Hepatocyte (in vitro differentiated cells): ENCODE data around the gene KIAA1217. TPM values are rescaled to one million over a fixed set of nuclear protein-coding genes. Genes with fewer than 3 reads are reported as not detected.

Experiments used
- DNase-seq: peaks from one replicate; pipeline ENCODE4 v3.0.0-alpha.2; 2016; ENCODE audit warnings: low spot score
- H2AFZ ChIP-seq: fragments of 200-600 bp; sonication (generic); 2 replicates; pipeline ENCODE4 v1.6.0; 2016; ENCODE audit warnings: antibody characterized with exemption, mild to moderate bottlenecking
- H3K27ac ChIP-seq: fragments of 200-600 bp; sonication (generic); 2 replicates; pipeline ENCODE4 v1.5.1; 2016; ENCODE audit warnings: mild to moderate bottlenecking
- H3K27me3 ChIP-seq: fragments of 200-600 bp; sonication (generic); 2 replicates; pipeline ENCODE4 v1.6.1; 2016
- H3K36me3 ChIP-seq: fragments of 200-600 bp; sonication (generic); replicated peaks from 2 replicates; pipeline ENCODE4 v1.5.1; 2016; ENCODE audit warnings: low read depth; ENCODE audit not compliant: insufficient read depth
- H3K4me1 ChIP-seq: fragments of 200-600 bp; sonication (generic); 2 replicates; pipeline ENCODE4 v1.5.1; 2016; ENCODE audit warnings: mild to moderate bottlenecking, moderate library complexity; ENCODE audit not compliant: insufficient read depth
- H3K4me2 ChIP-seq: fragments of 200-600 bp; sonication (generic); 2 replicates; pipeline ENCODE4 v1.6.0; 2016
- H3K4me3 ChIP-seq: fragments of 200-600 bp; sonication (generic); 2 replicates; pipeline ENCODE4 v1.5.1; 2016; ENCODE audit warnings: mild to moderate bottlenecking
- H3K79me2 ChIP-seq: fragments of 200-600 bp; sonication (generic); 2 replicates; pipeline ENCODE4 v1.6.0; 2017; ENCODE audit warnings: mild to moderate bottlenecking
- H3K9me2 ChIP-seq: fragments of 200-600 bp; sonication (generic); replicated peaks from 2 replicates; pipeline ENCODE4 v1.6.0; 2017; ENCODE audit warnings: mild to moderate bottlenecking; ENCODE audit not compliant: insufficient read depth
- H3K9me3 ChIP-seq: fragments of 200-600 bp; sonication (generic); 2 replicates; pipeline ENCODE4 v1.5.1; 2016; ENCODE audit warnings: low read depth, mild to moderate bottlenecking
- H4K20me1 ChIP-seq: fragments of 200-600 bp; sonication (generic); 2 replicates; pipeline ENCODE4 v1.6.0; 2016; ENCODE audit warnings: mild to moderate bottlenecking; ENCODE audit not compliant: insufficient read depth, poor library complexity, severe bottlenecking
- EZH2 ChIP-seq: fragments of 200-600 bp; sonication (generic); IDR thresholded peaks from 2 replicates; pipeline ENCODE4 v1.6.1; 2016; ENCODE audit warnings: antibody characterized with exemption, mild to moderate bottlenecking, borderline replicate concordance
- EZH2phosphoT487 ChIP-seq: fragments of 200-600 bp; sonication (generic); IDR thresholded peaks from one replicate; pipeline ENCODE4 v1.6.1; 2018; ENCODE audit warnings: antibody characterized with exemption, mild to moderate bottlenecking, low read depth, moderate library complexity; ENCODE audit not compliant: unreplicated experiment, severe bottlenecking
- WGBS: methylation state at CpG from one replicate; pipeline ENCODE4 v1.1.6; 2016; ENCODE audit warnings: low lambda C conversion rate; ENCODE audit errors: missing lambda C conversion rate; 5-methylcytosine and 5-hydroxymethylcytosine counted together
- polyA plus RNA-seq: library from polyadenylated mRNA; unstranded; fragments of >200 nt; fragmentation: Nextera tagmentation; extraction: Ambion mirVana; gene quantifications from 2 replicates; pipeline ENCODE4 v1.2.1, GENCODE V29; 2016
- total RNA-seq: library from RNA; depleted of rRNA; stranded (reverse); fragments of >200 nt; gene quantifications from 2 replicates; pipeline ENCODE4 v1.2.3, GENCODE V29; 2014
- TF ChIP-seq, protein P1 (sequence below): fragments of 200-600 bp; sonication (generic); IDR thresholded peaks from 2 replicates; pipeline ENCODE4 v1.5.1; 2016; ENCODE audit warnings: antibody characterized with exemption, mild to moderate bottlenecking; ENCODE audit not compliant: poor library complexity

The KIAA1217 gene
- total and polyA plus RNA-seq, 2 experiments from 2014 or later, result 31.6 to 33.2 TPM

DNA sequence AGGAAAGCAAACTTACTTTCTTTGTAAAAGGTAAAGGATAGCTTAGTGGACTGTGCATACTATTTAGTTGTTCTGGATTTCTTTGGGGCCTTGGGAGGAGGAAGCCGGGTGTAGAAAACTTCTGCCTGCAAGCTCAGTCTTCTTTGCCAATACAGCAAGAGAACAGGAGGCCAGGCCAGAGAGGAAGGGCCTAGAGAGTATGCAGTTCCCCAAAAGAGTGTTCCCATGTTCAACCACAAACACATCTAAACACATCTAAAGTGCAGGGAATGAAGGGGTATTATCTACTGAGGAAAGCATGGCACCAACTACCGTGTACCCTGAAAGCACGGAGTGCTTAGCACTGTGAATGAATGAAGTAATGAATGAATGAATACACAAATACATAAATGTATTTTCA is 11.0 kb downstream of the KIAA1217 start:
- no peak overlapping the region for H3K27ac ChIP-seq
- TF ChIP-seq EZH2phosphoT487, result no peak
- no peak for TF ChIP-seq EZH2
- no peak overlapping the region for H3K4me2 ChIP-seq
- H3K9me3 ChIP-seq, result no peaks in the 10 kb centered on the region
- no peak for DNase-seq
- peaks cover 2% of the 10 kb centered on the region for H4K20me1 ChIP-seq
- no peaks in the 10 kb centered on the region for H3K9me2 ChIP-seq
- peaks cover 14% of the 10 kb centered on the region for H3K4me1 ChIP-seq
- 98% methylated on average over 3 of the region's 3 CpGs for WGBS
- H2AFZ ChIP-seq, result no peak overlapping the region
- no peaks in the 10 kb centered on the region for H3K27me3 ChIP-seq
- no peak overlapping the region for H3K4me3 ChIP-seq
- no peaks in the 10 kb centered on the region for H3K36me3 ChIP-seq
- peaks cover 48% of the 10 kb centered on the region for H3K79me2 ChIP-seq

DNA sequence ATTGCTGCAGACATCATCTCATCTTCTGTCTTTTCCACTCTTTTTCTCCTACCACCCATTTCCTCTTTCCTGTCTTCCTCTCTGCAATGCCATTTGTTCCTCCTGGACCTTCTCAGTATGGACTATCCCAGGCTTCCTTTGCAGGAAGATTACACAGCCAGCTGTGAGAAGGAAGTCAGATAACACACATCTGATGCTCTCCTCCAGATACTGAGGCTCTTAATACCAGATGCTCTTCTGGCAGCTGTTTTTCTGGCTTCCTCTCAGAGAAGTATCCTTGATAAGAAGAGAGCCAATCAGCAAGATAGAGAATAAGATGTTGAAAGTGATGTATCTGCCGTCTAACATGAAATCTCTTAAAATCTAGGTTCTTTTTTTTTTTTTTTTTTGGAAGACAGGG is 14.4 kb downstream of the KIAA1217 start:
- WGBS, result 35% methylated on average over 1 of the region's 1 CpG
- H3K9me2 ChIP-seq, result no peaks in the 10 kb centered on the region
- H4K20me1 ChIP-seq, result peaks cover 2% of the 10 kb centered on the region
- H3K27ac ChIP-seq, result no peak overlapping the region
- no peak overlapping the region for H2AFZ ChIP-seq
- TF ChIP-seq EZH2phosphoT487 (no peak), EZH2 (no peak)
- TF ChIP-seq, protein P1, sequence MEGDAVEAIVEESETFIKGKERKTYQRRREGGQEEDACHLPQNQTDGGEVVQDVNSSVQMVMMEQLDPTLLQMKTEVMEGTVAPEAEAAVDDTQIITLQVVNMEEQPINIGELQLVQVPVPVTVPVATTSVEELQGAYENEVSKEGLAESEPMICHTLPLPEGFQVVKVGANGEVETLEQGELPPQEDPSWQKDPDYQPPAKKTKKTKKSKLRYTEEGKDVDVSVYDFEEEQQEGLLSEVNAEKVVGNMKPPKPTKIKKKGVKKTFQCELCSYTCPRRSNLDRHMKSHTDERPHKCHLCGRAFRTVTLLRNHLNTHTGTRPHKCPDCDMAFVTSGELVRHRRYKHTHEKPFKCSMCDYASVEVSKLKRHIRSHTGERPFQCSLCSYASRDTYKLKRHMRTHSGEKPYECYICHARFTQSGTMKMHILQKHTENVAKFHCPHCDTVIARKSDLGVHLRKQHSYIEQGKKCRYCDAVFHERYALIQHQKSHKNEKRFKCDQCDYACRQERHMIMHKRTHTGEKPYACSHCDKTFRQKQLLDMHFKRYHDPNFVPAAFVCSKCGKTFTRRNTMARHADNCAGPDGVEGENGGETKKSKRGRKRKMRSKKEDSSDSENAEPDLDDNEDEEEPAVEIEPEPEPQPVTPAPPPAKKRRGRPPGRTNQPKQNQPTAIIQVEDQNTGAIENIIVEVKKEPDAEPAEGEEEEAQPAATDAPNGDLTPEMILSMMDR, result no peak
- no peak for DNase-seq
- H3K4me1 ChIP-seq, result peaks cover 4% of the 10 kb centered on the region
- no peaks in the 10 kb centered on the region for H3K36me3 ChIP-seq
- H3K79me2 ChIP-seq, result peaks cover 26% of the 10 kb centered on the region
- H3K27me3 ChIP-seq, result no peaks in the 10 kb centered on the region
- H3K4me2 ChIP-seq, result no peak overlapping the region
- no peaks in the 10 kb centered on the region for H3K9me3 ChIP-seq
- H3K4me3 ChIP-seq, result no peak overlapping the region

DNA sequence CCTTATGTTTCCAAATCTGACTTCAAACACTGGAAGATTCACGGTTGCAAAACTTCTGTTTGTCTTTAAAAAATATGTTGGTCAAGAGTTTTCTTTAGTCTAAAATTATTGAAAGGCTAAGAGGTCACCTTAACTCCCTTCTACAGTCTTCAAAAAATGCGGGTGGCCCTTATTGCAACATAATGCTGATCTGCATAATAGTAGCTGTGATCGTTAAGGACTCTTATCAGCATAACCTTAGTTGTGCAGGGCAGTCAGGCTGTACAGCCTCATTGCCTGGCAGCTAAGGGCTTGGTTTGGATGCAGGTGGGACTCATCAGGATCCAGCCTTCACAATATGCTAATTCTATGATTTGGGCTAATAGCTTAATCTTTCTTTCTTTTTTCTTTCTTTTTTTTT is 15.0 kb downstream of the KIAA1217 start:
- no peak for DNase-seq
- H3K9me3 ChIP-seq, result no peaks in the 10 kb centered on the region
- no peak overlapping the region for H3K27ac ChIP-seq
- peaks cover 26% of the 10 kb centered on the region for H3K79me2 ChIP-seq
- no peaks in the 10 kb centered on the region for H3K27me3 ChIP-seq
- H3K4me1 ChIP-seq, result peaks cover 4% of the 10 kb centered on the region
- WGBS, result 29% methylated on average over 3 of the region's 3 CpGs
- TF ChIP-seq, protein P1, result no peak
- H2AFZ ChIP-seq, result no peak overlapping the region
- H3K36me3 ChIP-seq, result no peaks in the 10 kb centered on the region
- H3K4me2 ChIP-seq, result no peak overlapping the region
- no peaks in the 10 kb centered on the region for H3K9me2 ChIP-seq
- H4K20me1 ChIP-seq, result peaks cover 2% of the 10 kb centered on the region
- H3K4me3 ChIP-seq, result no peak overlapping the region

DNA sequence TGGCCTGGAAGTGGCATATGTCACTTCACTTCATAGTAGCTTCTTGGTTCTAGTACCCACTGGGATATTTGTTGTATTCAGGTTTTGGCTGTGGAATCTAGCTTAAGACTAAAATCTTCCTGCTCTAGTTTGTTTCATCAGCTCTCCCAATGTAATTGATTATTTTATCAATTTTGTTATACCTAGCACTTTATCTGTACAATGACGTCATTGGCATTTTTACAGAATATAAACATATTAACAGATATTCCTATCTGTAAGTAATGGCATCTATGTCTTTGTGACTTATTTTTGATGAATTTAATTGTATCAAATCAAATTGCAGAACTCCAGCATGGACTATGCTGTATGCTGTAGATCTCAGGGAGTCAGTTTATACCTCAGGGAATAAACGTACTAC is 19.7 kb downstream of the KIAA1217 start:
- no peaks in the 10 kb centered on the region for H3K36me3 ChIP-seq
- 92% methylated on average over 2 of the region's 2 CpGs for WGBS
- H4K20me1 ChIP-seq, result peaks cover 2% of the 10 kb centered on the region
- H3K4me3 ChIP-seq, result no peak overlapping the region
- TF ChIP-seq, protein P1, result no peak
- no peak for TF ChIP-seq EZH2
- TF ChIP-seq EZH2phosphoT487, result no peak
- no peak overlapping the region for H3K4me2 ChIP-seq
- H3K27ac ChIP-seq, result no peak overlapping the region
- H3K9me2 ChIP-seq, result no peaks in the 10 kb centered on the region
- no peaks in the 10 kb centered on the region for H3K27me3 ChIP-seq
- peaks cover 4% of the 10 kb centered on the region for H3K4me1 ChIP-seq
- no peak for DNase-seq
- no peaks in the 10 kb centered on the region for H3K9me3 ChIP-seq
- H3K79me2 ChIP-seq, result peaks cover 43% of the 10 kb centered on the region
- H2AFZ ChIP-seq, result no peak overlapping the region
